ENCODE measurements around the gene CLTC. TPM values are rescaled to one million over a fixed set of nuclear protein-coding genes. Genes with fewer than 3 reads are reported as not detected.

Gene CLTC
- total RNA-seq, 2 donors from 2014 or later, result 273 to 285 TPM

DNA sequence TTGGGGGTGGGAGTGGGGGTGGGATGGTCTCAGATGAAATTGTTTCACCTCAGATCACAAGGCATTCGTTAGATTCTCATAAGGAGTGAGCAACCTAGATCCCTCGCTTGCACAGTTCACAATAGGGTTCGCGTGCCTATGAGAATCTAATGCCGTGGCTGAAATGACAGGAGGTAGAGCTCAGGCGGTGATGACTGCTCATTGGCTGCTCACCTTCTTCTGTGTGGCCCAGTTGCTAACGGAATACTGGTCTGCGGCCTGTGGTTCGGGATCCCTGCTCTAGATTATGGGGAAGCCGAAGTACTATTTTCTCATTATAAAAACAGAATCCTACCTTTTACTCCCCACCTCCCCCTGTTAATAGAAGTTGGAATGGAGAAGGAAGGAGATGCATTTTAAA, 18.9 kb downstream of the CLTC start:
- Histone ChIP-seq H3K36me3 (no peaks in the 10 kb centered on the region), H3K9me3 (no peaks in the 10 kb centered on the region), H3K4me3 (no peak overlapping the region), H3K27ac (no peak overlapping the region), H3K4me1 (ENCODE audit: control insufficient read depth in 1 of 2, low read depth in 2 of 2) (peaks cover 59 to 83% of the 10 kb centered on the region in 2 donors), H3K27me3 (replicated peaks; ENCODE audit: insufficient read depth) (no peaks in the 10 kb centered on the region)
- ATAC-seq (ENCODE audit: insufficient number of reproducible peaks, low FRiP score, low read depth), result no peak
- TF ChIP-seq, protein P1, sequence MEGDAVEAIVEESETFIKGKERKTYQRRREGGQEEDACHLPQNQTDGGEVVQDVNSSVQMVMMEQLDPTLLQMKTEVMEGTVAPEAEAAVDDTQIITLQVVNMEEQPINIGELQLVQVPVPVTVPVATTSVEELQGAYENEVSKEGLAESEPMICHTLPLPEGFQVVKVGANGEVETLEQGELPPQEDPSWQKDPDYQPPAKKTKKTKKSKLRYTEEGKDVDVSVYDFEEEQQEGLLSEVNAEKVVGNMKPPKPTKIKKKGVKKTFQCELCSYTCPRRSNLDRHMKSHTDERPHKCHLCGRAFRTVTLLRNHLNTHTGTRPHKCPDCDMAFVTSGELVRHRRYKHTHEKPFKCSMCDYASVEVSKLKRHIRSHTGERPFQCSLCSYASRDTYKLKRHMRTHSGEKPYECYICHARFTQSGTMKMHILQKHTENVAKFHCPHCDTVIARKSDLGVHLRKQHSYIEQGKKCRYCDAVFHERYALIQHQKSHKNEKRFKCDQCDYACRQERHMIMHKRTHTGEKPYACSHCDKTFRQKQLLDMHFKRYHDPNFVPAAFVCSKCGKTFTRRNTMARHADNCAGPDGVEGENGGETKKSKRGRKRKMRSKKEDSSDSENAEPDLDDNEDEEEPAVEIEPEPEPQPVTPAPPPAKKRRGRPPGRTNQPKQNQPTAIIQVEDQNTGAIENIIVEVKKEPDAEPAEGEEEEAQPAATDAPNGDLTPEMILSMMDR (IDR thresholded peaks at IDR 0.05), result no peak
- DNase-seq (ENCODE audit: low spot score), result no peak

DNA sequence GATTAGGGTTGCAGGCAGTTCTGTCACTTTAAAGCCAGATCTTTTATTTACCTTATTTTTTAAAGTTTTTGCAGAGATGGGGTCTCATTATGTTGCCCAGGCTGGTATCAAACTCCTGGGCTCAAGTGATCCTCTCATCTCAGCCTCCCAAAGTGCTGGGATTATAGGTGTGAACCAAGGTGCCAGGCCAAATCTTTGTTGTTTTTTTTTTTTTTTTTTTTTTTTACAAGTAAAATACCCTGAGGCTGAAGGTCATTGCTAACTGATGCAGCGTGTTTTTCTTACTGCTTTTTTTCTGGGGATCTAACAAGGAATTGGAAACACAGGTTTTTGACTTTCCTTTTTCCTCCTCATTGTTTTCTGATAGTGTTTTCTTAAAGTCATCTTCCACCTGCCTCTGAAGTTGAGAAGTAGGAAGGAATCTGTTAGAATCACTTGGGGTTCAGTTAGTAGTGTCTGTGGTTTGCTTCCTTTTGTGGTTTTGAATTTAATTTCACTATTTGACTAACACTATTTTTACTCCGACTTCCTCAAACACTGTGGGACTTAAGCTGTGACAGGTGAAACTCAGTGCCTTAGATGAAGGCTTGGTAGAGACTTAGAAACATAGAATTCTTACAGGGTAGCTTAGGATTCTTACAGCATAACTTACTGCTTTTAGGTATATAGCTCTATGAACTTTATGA, 22.2 kb downstream of the CLTC start:
- DNase-seq (ENCODE audit: low spot score) (no peak), ATAC-seq (ENCODE audit: insufficient number of reproducible peaks, low FRiP score, low read depth) (no peak)
- Histone ChIP-seq H3K4me3 (no peak overlapping the region), H3K4me1 (ENCODE audit: control insufficient read depth in 1 of 2, low read depth in 2 of 2) (peaks cover 48 to 91% of the 10 kb centered on the region in 2 donors), H3K27me3 (replicated peaks; ENCODE audit: insufficient read depth) (no peaks in the 10 kb centered on the region), H3K9me3 (no peaks in the 10 kb centered on the region), H3K36me3 (peaks cover 2% of the 10 kb centered on the region), H3K27ac (no peak overlapping the region)
- TF ChIP-seq, protein P1 (IDR thresholded peaks at IDR 0.05), result no peak

DNA sequence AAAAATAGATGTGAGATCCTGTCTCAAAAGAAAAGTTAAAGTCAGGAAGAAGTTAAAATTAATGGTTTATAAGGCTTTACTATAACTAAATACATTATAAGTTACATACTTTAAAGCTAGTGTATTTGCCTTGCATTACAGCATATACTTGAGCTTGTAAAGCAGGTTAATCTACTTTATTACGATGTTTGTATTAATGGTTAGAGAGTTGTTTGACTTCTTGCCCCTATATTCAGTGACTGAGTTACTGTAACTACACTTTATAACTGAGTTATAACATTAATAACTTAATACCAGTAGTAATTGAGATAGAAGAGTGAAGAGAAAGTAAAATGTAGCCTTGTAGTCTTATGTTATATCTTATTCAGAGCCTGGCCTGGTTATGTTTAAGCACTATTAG, 22.9 kb downstream of the CLTC start:
- peaks cover 48 to 94% of the 10 kb centered on the region in 2 donors for H3K4me1 ChIP-seq (ENCODE audit: control insufficient read depth in 1 of 2, low read depth in 2 of 2)
- no peak for DNase-seq (ENCODE audit: low spot score)
- no peak for ATAC-seq (ENCODE audit: insufficient number of reproducible peaks, low FRiP score, low read depth)
- H3K27ac ChIP-seq, result peak overlapping the region in 1 of 2 donors; percentile 36
- H3K27me3 ChIP-seq (replicated peaks; ENCODE audit: insufficient read depth), result no peaks in the 10 kb centered on the region
- no peak overlapping the region for H3K4me3 ChIP-seq
- H3K36me3 ChIP-seq, result peaks cover 2% of the 10 kb centered on the region
- TF ChIP-seq, protein P1 (IDR thresholded peaks at IDR 0.05), result no peak
- H3K9me3 ChIP-seq, result no peaks in the 10 kb centered on the region

DNA sequence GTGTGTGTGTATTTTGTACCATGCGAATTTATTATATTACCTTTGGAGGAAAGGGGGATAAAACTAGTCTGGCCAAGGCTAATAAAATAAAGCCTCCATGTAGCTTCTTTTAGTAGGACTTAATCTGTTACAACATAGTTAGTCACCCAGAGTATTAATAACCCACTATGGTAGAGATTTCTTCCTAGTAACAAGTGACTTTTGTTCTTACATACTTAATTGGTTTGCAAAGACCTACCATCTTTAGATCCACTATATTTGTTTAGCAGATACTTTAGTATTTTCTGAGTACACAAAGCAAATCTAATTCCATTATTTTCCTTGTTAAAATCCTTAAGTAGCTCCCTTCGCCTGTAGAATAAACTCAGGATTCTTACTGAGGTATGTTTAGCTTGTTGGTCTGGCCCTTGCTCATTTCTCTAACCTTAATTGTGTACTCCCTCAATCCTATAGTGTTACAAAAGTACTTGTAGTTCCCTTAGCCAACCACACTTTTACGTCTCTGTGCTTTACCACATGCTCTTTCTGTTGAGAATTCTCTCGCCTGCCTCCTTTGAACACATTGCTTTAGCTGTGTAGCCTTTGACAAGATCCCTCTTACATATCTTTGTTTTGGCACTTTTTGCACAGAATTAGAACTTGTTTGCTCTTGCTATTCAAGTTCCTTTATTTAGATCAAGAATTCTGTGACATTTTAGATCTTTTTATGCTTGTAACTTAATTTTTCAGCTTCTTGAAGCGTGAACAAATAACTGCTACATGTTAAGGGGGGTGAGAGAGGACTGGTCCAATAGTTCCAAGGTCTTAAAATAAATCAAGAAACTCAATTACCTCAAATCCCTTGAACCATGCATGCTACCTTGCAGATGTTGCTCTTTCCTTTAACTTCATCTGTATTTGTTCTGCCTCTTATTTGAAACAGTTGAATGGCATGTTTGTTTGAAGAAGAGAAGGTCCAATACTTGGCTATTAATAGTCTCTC, 23.8 kb downstream of the CLTC start:
- no peak overlapping the region for H3K4me3 ChIP-seq
- H3K27me3 ChIP-seq (replicated peaks; ENCODE audit: insufficient read depth), result no peaks in the 10 kb centered on the region
- TF ChIP-seq, protein P1 (IDR thresholded peaks at IDR 0.05), result no peak
- ATAC-seq (ENCODE audit: insufficient number of reproducible peaks, low FRiP score, low read depth) (no peak), DNase-seq (ENCODE audit: low spot score) (no peak)
- H3K4me1 ChIP-seq (ENCODE audit: control insufficient read depth in 1 of 2, low read depth in 2 of 2), result peaks cover 45 to 92% of the 10 kb centered on the region in 2 donors
- H3K27ac ChIP-seq, result peak overlapping the region; percentile 10 to 46
- no peaks in the 10 kb centered on the region for H3K9me3 ChIP-seq
- H3K36me3 ChIP-seq, result peaks cover 2% of the 10 kb centered on the region

DNA sequence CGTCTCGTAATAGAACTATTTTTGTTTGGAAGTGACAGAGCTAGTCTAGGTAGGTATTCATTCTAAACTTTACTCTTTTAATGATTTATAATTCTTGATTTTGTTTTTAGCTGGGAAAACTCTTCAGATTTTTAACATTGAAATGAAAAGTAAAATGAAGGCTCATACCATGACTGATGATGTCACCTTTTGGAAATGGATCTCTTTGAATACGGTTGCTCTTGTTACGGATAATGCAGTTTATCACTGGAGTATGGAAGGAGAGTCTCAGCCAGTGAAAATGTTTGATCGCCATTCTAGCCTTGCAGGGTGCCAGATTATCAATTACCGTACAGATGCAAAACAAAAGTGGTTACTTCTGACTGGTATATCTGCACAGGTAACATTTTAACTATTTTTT, 27.6 kb downstream of the CLTC start:
- TF ChIP-seq, protein P1 (IDR thresholded peaks at IDR 0.05), result no peak
- Histone ChIP-seq H3K4me1 (ENCODE audit: control insufficient read depth in 1 of 2, low read depth in 2 of 2) (peaks cover 17 to 60% of the 10 kb centered on the region in 2 donors), H3K36me3 (peaks cover 21% of the 10 kb centered on the region), H3K9me3 (no peaks in the 10 kb centered on the region), H3K4me3 (no peak overlapping the region), H3K27me3 (replicated peaks; ENCODE audit: insufficient read depth) (no peaks in the 10 kb centered on the region), H3K27ac (no peak overlapping the region)
- ATAC-seq (ENCODE audit: insufficient number of reproducible peaks, low FRiP score, low read depth), result no peak
- no peak for DNase-seq (ENCODE audit: low spot score)

All from thoracic aorta (tissue), 2 donors.